ENCODE measurements around the gene TXNRD2.
"Not testable (repeated sequence)": the region's sequence is repeated elsewhere in the genome, so short reads cannot be mapped to it uniquely, and the experiment has no call there.

The TXNRD2 gene

GRCh38 chr22:19937616-19938473 is 3.8 kb downstream of the TXNRD2 start:
- H3K4me3 ChIP-seq (ENCODE audit: low read depth, low read length), result no peak overlapping the region
- TF ChIP-seq, protein P1, sequence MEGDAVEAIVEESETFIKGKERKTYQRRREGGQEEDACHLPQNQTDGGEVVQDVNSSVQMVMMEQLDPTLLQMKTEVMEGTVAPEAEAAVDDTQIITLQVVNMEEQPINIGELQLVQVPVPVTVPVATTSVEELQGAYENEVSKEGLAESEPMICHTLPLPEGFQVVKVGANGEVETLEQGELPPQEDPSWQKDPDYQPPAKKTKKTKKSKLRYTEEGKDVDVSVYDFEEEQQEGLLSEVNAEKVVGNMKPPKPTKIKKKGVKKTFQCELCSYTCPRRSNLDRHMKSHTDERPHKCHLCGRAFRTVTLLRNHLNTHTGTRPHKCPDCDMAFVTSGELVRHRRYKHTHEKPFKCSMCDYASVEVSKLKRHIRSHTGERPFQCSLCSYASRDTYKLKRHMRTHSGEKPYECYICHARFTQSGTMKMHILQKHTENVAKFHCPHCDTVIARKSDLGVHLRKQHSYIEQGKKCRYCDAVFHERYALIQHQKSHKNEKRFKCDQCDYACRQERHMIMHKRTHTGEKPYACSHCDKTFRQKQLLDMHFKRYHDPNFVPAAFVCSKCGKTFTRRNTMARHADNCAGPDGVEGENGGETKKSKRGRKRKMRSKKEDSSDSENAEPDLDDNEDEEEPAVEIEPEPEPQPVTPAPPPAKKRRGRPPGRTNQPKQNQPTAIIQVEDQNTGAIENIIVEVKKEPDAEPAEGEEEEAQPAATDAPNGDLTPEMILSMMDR (IDR thresholded peaks at IDR 0.05; ENCODE audit: low read depth, low read length), result no peak

- TF ChIP-seq, protein P1 (IDR thresholded peaks at IDR 0.05; ENCODE audit: low read depth, low read length), result no peak
- H3K4me3 ChIP-seq (ENCODE audit: low read depth, low read length), result no peak overlapping the region
Observed at GRCh38 chr22:19936513-19936912, 5.1 kb downstream of the TXNRD2 start.

- not testable (repeated sequence) for H3K4me3 ChIP-seq (ENCODE audit: low read depth, low read length)
Observed at GRCh38 chr22:19935123-19935718, 6.4 kb downstream of the TXNRD2 start.

GRCh38 chr22:19933341-19934241 is 8.0 kb downstream of the TXNRD2 start:
- H3K4me3 ChIP-seq (ENCODE audit: low read depth, low read length), result no peak overlapping the region
- TF ChIP-seq, protein P1 (IDR thresholded peaks at IDR 0.05; ENCODE audit: low read depth, low read length), result no peak

DNA sequence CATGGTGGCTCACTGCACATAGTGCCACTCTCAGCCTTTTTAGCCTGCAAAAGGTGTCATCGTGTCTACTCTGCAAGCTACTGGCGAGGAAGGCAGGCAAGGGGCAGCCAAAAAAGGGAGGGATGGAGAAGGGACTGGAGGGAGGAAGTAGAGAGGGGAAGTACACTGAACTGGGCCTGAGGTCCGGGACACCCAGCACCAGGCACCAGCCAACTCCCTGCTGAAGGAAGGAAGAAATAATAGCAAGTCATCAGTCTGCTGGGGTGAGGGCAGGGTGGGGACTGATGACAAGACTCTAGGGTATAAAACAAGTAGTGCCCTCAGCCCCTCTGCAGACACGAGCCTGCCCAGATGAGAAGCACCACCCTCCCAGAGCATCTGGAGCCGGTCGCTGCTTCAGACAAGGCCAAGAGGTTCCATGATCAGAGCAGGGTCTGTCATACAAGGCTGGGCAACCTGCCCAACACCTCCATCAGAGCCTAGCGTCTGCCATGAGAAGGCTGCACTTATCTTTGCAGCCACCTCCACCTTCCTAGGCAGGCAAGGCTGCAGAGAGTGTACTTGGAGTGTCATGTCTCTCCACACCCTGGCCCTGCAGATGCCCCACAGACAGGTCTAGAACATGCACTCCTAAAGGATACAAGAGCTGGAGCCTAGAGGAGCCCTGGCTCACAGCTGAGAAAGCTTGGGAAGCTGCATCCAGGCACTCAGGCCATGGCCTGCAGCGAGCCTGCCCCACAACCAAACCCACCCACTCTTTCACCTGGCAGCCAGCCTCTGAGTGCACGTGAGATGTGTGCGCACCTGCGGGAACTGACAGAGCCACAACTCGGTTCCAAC is 9.0 kb downstream of the TXNRD2 start:
- no peak overlapping the region for H3K4me3 ChIP-seq (ENCODE audit: low read depth, low read length)
- TF ChIP-seq, protein P1 (IDR thresholded peaks at IDR 0.05; ENCODE audit: low read depth, low read length), result no peak

- H3K4me3 ChIP-seq (ENCODE audit: low read depth, low read length), result no peak overlapping the region
- TF ChIP-seq, protein P1 (IDR thresholded peaks at IDR 0.05; ENCODE audit: low read depth, low read length), result no peak
Observed at GRCh38 chr22:19931514-19931913, 10.1 kb downstream of the TXNRD2 start.

Measured in WI38 (cell line).